ENCODE measurements around the gene ONECUT3.

ONECUT3 gene

DNA sequence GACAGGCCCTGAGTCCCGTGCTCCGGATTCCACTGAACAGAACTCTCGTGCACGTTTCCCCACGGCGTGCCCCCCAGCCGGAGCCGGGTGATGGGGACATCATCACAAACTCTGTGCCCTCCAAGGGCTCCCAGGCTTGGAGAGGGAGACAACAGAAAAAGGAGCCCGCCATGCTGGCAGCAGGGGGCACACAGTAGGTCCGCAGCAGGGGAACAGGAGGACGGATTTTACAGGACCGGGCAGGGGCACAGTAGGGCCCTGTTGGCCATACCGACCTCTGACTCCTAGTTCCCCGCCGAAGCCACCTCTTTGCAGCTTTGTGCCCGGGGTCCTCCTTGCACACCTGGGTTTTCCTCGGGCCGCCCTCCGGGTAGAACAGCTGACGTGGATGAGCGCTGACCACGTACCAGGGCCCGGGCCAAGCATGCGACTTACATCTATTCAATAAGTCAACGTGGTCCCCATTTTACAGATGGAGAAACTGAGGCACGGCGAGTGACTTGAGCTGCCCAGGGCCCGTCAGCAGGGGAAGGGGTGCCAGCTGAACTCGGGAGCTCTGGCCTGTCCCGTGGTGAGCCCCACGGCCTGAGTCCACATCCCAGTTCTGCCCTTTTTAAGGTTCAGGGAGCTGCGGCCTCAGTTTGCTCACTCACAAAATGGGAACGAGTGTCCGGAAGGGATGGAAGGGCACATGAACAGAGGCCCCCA, 10.2 kb upstream of the ONECUT3 start:
- no peak for DNase-seq

DNA sequence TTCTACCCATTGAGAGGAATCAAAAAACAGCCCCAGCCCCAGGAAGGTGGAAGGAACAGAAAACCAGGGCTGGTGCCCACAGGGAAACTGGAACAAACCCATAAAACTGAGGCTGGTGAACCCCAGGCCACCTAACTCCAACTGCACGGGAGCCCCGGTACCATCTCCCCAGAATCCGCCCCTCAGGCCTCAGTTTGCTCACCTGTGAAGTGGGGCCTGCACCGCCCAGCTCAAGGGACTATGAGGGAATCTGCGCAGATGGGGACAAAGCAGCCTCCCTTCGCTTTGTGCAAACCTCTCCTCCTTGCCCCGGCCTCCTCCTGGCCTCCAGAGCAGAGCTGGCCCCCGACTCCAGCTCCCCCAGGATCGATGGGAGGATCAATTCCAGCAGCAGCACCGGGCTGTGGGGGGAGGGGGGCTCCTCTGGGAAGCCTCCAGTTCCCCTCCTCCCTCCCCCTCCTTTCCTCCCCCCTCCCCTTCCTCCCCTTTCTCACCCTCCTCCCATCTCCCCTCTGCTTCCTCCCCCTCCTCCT, 9.1 kb upstream of the ONECUT3 start:
- DNase-seq: no peak

DNA sequence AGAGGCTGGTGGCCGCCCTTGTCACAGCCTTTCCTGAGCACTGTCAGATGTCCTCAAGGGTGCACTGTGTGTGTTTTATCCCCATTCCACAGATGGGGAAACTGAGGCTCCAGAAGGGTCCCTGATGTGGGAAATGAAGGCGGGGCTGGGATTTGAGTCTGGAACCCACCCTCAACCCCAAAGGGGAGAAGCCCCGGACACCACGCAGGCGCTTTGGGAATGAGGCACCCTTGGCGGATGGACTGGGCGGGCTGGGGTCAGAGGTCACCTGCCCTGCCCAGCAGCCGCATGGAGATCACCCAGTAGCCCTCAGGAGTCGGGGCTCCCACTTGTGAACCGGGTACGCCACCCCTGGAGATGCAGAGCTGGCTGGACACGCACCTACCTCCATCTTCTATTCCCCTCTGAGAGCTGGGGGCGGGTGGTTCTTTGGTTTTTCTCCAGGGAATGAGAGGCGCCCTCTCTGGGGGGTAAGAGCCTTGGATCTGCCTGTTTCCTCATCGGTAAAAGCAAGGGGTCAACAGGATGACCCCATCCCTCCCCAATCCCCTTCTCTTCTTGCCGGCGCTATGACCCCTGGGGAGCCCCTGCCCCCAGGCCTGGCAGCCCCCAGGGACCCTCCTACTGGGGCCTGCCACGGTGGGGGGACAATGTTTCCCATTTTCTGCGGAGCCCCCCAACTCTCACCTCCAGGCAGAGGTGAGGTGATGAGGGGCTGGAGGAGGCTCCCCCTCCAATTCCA, 8.3 kb upstream of the ONECUT3 start:
- no peak for DNase-seq

- no peak for DNase-seq
Measured at GRCh38 chr19:1745589-1746031, 7.7 kb upstream of the ONECUT3 start.

DNA sequence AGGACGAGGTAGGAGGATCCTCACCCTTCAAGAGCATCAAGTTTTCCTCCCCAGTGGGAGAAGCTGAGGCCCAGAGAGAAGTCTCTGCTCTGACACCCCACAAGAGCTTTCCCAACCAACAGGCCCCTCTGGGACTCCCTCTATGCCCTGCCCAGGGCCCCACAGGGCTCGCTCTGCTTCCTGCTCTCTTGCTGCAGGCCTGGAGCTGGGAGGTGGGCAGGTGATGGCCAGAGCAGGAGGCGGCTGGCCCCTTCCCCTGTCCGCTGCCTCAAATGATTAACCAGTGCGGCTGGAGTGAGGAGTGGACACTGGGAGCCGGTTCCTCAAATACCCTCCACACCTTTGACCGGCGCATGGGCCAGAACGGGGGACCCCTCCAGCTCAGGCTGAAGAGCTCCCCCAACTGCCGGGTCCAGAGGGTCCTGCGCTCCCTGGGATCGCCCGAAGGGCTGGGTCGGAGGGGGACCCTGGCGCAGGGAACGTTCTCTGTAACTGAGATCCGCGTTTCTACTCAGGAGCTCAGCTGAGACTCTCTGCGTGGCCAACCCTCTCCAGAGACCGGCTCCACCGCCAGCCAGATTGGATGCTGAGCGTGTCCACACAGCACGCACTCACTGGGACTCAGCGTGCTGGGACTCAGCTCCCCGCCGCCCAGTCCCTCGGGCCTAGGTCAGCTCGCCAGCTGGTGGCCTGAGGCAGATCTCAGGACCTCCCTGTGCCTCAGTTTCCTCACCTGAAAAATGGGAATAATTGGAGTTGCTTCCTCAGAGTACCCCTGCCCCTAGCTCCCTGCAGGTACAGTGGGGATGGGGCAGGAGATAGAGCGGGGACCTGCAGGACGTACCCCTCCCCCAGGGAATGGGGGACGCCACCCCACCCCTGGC, 6.7 kb upstream of the ONECUT3 start:
- no peak for DNase-seq

DNA sequence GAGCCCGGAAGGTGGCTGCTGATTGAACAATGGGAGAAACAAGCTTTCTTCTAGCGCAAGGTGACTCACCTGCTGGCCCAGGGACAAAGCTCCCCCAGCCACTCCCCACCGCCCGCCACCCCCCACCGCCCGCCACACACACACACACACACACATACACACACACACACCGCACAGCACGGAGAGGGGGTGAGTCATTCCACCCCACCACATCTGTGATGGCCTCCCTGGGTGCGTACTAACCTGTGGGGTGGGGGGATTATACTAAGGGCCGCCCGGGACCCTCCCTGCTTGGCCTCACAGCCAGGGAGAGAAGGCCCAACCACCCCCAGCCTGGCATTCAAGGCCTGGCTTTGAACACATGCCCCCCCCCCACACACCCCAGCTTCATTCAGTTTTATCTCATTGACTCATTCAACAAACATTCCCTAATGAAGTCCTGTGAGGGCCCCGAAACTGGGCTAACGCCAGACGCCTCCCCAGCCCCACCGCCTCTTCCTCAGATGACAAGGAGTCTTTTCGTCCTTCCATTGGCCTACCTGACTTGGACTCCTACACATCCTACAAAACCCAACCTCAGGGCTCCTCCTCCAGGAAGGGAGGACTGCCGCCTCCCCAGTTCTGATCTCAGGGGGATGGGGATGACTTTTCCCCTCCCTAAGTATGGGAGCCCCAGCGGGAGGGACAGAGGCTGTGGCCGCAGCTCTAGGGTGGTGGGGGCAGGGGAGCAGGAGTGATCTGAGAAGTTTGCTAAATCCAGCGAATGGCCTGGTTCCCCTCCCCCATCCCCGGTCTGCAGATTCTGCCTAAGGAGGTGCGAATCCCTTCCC, 5.8 kb upstream of the ONECUT3 start:
- DNase-seq: peak; percentile 60

DNA sequence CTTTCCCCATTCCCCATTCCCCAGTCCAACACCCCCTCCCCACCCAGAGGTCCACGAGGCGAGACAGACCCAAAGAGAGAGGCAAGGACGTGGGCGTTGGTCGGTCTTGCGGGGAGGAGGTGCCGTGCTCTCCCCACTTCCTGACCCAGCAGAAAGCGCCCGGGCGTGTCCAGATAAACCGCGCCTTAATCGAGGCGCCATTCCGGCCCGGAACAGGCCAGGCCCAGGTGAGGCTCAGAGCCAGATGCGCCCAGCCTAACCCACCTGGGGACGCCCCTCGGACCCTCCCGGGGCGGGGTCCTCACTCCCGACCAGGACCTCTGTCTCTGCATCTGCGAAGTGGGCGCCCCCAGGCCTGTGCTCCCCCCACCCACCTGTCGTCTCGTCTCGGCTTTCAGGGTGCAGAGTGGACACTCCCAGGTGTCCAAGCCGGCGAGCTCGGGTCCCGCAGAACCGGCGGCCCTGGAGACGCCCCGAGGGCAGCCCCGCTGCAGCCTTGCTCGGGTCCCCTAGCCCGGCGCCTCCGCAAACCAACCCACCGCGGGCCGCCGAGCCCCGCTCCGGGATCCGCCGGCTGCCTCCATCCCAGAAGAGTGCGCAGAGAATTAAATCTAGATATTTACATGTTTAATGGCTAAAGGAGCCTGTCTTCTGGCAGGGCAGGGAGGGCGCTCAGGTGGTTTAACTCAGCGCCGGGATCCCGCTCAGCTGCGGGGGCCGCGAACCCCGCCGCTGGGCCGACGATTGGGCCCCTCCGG, 5.0 kb upstream of the ONECUT3 start:
- DNase-seq: no peak

DNA sequence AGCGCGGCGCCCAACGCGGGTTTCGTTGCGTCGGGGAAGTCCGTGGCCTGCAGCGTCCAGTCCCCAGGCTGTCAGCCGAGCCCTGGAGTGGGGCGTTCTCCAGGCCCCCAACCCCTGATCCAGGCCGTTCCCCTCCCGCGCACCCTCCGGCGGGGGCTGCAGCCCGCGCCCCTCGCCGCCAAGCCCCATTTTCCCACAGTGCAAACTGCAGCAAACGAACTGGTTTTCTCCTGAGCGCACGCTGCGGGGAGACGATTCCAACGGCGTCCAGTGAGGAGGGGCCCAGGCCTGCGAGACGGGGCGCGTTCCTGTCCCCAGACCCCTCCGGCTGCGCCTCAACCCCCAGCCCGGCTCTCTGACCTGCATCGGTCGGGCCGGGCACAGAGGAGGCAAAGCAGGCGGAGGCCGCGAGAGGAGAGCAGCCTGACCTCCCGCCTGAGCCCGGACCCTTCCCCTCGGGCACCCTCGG, 4.4 kb upstream of the ONECUT3 start:
- no peak for DNase-seq

GRCh38 chr19:1749373-1750342, 3.6 kb upstream of the ONECUT3 start:
- DNase-seq: no peak

DNA sequence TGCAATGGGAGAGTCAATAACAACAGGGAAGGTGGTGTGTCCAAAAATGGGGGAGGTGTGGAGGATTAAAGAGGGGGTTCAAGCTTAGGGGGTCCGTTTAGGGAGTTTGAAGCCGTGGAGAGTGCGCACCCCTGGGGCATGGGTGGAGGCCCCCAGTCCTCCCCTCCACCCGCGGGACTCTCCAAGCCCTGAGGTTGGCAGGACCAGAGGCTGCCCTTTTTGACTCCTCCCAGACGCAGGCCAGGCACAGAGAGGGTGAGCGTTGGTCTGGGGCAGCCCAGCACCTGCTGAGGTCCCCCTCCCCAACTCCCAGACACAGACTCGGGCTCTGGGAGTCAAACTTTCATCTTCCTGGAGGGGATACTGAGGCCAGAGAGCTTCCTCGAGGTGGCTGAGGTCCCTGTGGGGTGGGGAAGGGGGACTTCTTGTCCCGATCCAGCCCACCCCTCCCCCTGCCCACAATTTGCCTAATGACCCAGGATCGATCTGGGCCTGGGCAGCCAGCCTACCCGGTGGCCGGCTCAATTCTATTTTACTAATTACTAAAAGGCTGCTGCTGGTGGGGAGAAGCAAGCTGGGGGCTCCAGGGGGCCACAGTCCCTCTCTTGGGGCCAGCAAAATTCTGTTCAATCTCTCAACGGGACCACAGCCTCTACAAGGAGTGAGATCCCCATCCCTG, 2.8 kb upstream of the ONECUT3 start:
- DNase-seq: no peak

- DNase-seq: no peak
Measured at GRCh38 chr19:1751367-1752008, 1.8 kb upstream of the ONECUT3 start.

DNA sequence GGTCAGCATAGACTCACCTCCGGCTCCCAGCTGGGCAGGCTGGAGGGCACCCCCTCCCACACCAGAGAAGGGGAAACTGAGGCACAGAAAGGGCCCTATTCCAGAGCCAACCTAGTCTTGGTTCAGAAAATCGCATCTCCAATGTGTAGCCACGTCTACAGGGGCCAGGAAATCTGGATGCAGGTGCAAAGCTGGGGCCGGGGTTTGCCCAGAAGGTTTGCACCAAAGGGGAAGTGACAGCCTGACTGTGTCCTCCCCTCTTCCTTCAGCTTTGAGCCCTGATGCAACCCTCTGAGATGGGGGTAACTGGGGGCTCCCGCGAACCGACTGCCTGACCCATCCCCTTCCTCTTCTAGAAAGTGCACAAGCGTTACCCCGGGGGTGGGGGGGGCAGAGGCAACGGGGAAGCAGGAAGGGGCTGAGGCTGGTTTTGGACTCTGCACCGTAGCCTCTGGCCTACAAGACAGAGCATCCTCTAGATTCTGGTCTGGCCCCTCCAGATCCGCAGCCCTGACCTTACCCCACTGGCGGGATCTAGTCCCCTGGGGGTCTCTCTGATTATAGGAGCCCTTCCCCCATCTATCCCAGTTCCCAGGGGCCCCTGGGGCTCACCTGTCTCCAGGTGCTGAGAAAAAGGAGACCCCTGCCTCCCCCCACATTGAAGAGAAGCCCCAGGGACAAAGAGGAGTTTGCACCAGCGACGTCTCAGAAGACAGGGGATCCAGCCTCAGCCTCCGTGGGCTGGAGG, 1.1 kb upstream of the ONECUT3 start:
- DNase-seq: no peak

GRCh38 chr19:1754018-1754635, 821 bp downstream of the ONECUT3 start:
- no peak for DNase-seq

DNA sequence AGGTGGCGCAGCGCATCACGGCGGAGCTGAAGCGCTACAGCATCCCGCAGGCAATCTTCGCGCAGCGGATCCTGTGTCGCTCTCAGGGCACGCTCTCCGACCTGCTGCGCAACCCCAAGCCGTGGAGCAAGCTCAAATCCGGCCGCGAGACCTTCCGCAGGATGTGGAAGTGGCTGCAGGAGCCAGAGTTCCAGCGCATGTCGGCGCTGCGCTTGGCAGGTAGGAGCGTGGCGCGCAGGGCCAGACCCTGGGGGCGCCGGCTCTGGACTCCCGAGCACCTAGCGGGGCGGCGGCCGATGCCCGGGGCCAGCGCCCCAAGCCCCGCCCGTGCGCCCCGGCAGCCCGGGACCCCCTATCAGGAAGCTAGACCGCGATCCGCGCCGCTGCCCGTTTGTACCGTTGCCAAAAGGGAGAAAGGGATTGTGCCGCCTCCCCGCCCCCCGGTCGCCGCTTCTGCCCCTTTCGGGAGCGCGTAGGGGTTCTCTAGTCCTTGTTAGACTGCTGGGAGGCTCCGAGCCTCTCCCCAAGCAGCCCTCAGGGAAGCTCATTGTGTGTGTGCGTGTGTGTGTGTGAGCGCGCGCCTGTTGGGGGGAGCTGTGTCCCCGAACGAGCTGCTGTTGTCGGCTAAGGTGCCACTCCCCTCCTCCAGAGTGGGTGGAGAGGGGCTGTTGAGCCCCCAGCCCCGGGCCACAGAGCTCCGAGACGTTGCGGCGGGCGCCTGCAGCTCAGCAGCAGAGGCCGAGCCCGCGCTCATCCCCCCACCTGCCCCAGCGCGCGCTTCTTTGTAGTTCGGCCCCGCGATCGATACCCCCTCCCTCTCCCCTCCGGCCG, 1.5 kb downstream of the ONECUT3 start:
- DNase-seq: no peak

GRCh38 chr19:1755467-1756171, 2.3 kb downstream of the ONECUT3 start:
- DNase-seq: no peak

DNA sequence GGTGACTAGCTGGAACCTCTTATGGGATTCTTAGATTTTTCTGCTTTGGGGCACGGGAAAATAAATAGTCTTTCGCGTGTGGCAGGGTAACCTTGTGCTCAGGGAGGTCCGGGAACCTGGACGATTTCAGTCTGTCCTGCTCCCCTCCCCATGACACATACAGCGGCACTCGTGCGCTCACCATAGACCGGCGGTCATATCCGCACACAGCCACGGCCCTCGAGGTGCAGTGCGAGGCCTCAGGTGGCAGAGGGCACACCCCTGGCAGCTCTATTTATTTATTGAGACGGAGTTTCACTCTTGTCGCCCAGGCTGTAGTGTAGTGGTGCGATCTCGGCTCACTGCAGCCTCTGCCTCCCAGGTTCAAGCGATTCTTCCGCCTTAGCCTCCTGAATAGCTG, 3.0 kb downstream of the ONECUT3 start:
- no peak for DNase-seq
